Right cardiac atrium (tissue), 5 donors: ENCODE data around the gene COCH. TPM values are rescaled to one million over a fixed set of nuclear protein-coding genes. Genes with fewer than 3 reads are reported as not detected.

Experiments used
- ATAC-seq, 2 donors: fragments of 200-7000 bp; cut with Tn5 transposase; one replicate each; pipeline versions ENCODE4 v1.8.0 to v1.9.1; 2020; ENCODE audit warnings: moderate library complexity in 2 of 2, mild to moderate bottlenecking in 1 of 2
- DNase-seq, 3 donors: peaks; one replicate each; pipeline ENCODE4 v3.0.0-alpha.2; 2020
- H3K27ac ChIP-seq: one replicate; pipeline ENCODE4 v1.5.1; 2013; ENCODE audit warnings: mild to moderate bottlenecking, low read length, control low read depth, moderate library complexity
- H3K27me3 ChIP-seq: one replicate; pipeline ENCODE4 v1.6.1; 2013; ENCODE audit not compliant: control insufficient read depth, insufficient read depth
- H3K4me1 ChIP-seq: one replicate; pipeline ENCODE4 v1.6.1; 2013; ENCODE audit warnings: low read length; ENCODE audit not compliant: control insufficient read depth, insufficient read depth
- H3K4me3 ChIP-seq: one replicate; pipeline ENCODE4 v1.5.1; 2013; ENCODE audit warnings: low read length, control low read depth
- H3K9me3 ChIP-seq: one replicate; pipeline ENCODE4 v1.6.1; 2013; ENCODE audit warnings: low read length; ENCODE audit not compliant: control insufficient read depth
- WGBS: extraction: QIAGEN DNeasy Blood & Tissue Kit; methylation state at CpG from one replicate; pipeline ENCODE4 v1.1.7; 2013; 5-methylcytosine and 5-hydroxymethylcytosine counted together
- intact Hi-C, 4 donors: fragments of 100-400 bp; cut with DNase I; formaldehyde crosslinking; loops; one replicate each; pipeline versions ENCODE4 v1.11.0 to v1.14.0; 2022 to 2023
- polyA plus RNA-seq: library from polyadenylated mRNA; stranded (reverse); fragments of 200-250 nt; gene quantifications from one replicate; pipeline ENCODE4 v1.2.3, GENCODE V29; 2013
- total RNA-seq, 4 donors: library from RNA; stranded (reverse); fragmentation: NEBNext Ultra II Directional; extraction: Animal tissue kit (Norgen Biotek cat#: 25700); gene quantifications; one replicate each; pipeline ENCODE4 v1.2.1, GENCODE V29; 2021
- donor health status: healthy with polysubstance abuse.
- donor health status: DM: no; HTN: yes; CAD: no.
- donor health status: DM: no; HTN: no; CAD: no.
- donor health status: DM: no; HTN: yes; CAD: no; lungs with severe emphysema.
- donor health status: DM: yes; HTN: yes; CAD: no.

COCH gene
- total and polyA plus RNA-seq, 5 donors: 0.38 to 1.8 (median 0.66) TPM

- intact Hi-C loops: no loop called here
- 77% methylated on average over 4 of the region's 4 CpGs for WGBS
- ATAC-seq: no peak
- no peak overlapping the region for H3K27ac ChIP-seq
- H3K9me3 ChIP-seq: no peaks in the 10 kb centered on the region
- no peaks in the 10 kb centered on the region for H3K27me3 ChIP-seq
- H3K4me3 ChIP-seq: no peak overlapping the region
- DNase-seq: no peak
- H3K4me1 ChIP-seq: no peaks in the 10 kb centered on the region
Observed at GRCh38 chr14:30876692-30877091, 2.3 kb downstream of the COCH start.

DNA sequence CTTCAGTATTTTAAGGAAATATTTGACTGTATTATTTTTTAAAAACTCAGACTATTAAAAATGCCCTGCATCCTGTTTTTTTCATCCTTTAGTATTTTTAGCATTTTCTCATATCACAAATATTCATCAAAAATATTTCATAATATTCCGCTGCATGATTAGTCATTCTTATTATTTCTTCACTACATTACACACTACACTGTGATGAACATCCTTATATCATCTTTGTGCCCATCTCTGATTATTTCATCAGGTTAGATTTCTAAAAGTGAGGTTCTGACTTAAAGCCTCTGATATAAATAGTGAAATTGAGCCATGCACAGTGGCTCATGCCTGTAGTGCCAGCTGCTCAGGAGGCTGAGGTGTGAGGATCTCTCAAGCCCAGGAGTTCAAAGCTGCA, 8.1 kb downstream of the COCH start:
- WGBS: 88% methylated on average over 1 of the region's 1 CpG
- intact Hi-C loops: no loop called here
- Histone ChIP-seq H3K4me3 (no peak overlapping the region), H3K27me3 (no peaks in the 10 kb centered on the region), H3K4me1 (no peaks in the 10 kb centered on the region), H3K9me3 (no peaks in the 10 kb centered on the region), H3K27ac (no peak overlapping the region)
- no peak for ATAC-seq
- no peak for DNase-seq

DNA sequence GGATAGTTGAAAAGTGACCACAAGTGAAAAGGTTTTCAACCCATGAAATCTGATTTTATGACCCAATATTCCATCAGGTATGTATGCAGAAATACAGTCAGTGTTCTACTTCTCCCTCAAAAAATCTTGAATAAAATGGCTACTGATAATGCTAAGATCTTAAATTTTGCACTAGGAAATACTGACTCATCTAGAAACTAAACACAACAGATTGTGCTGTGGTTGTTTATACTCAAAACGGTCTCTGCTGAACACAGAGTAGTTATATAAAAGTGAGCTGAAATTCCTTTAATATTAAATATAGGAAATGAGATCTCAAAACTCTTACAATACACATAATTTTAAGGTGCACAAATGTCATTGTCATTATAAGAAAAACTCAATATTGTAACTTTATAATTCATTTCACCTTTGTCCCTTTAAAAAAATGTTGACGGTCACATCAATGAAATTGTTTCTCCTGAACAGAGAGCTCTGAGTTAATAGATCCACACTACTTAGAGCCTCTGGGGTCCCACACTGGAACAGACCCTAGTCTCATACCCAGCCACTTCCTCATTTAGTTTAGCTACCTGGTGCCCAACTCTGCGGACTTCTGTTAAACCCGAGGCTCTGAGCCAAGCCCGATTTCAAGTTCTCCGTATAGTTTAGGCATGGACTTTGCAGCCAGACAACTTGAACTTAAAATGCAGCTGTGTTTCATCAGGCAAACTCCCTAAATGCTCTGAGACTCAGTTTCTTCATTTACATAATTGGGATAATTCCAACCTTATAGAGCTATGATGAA, 9.3 kb downstream of the COCH start:
- DNase-seq (no peak), ATAC-seq (no peak)
- no peaks in the 10 kb centered on the region for H3K9me3 ChIP-seq
- 73% methylated on average over 6 of the region's 6 CpGs for WGBS
- H3K4me3 ChIP-seq: no peak overlapping the region
- H3K4me1 ChIP-seq: no peaks in the 10 kb centered on the region
- H3K27ac ChIP-seq: no peak overlapping the region
- intact Hi-C loops: no loop called here
- H3K27me3 ChIP-seq: no peaks in the 10 kb centered on the region

- ATAC-seq (no peak), DNase-seq (no peak)
- Histone ChIP-seq H3K27me3 (no peaks in the 10 kb centered on the region), H3K27ac (no peak overlapping the region), H3K9me3 (no peaks in the 10 kb centered on the region), H3K4me1 (no peaks in the 10 kb centered on the region), H3K4me3 (no peak overlapping the region)
- WGBS: 73% methylated on average over 3 of the region's 3 CpGs
- intact Hi-C loops: no loop called here
Observed at GRCh38 chr14:30884901-30885300, 10.5 kb downstream of the COCH start.

DNA sequence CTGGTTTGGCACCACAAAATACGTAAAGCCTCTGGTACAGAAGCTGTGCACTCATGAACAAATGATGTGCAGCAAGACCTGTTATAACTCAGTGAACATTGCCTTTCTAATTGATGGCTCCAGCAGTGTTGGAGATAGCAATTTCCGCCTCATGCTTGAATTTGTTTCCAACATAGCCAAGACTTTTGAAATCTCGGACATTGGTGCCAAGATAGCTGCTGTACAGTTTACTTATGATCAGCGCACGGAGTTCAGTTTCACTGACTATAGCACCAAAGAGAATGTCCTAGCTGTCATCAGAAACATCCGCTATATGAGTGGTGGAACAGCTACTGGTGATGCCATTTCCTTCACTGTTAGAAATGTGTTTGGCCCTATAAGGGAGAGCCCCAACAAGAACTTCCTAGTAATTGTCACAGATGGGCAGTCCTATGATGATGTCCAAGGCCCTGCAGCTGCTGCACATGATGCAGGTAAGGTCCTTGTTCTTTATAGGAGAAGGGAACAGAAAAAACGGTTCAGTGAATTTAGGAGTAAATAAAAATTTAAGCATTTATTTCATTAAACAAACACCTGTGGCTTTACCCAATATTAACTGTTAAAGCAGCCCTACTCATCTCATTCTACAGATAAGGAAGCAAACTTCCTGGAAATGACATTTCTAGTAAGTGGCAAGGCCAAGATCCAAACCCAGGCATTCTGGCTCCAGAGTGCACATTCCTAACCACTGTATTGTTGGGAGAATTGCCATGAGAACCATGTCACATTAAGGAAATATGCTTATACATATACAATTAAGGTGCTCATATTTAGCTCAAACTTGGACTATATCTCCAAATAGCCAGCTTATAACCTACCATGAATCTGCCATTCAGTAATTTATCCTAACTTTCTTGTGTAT, 11.7 kb downstream of the COCH start:
- H3K4me3 ChIP-seq: no peak overlapping the region
- no peak for ATAC-seq
- no peaks in the 10 kb centered on the region for H3K4me1 ChIP-seq
- intact Hi-C loops: no loop called here
- no peak for DNase-seq
- H3K9me3 ChIP-seq: no peaks in the 10 kb centered on the region
- H3K27ac ChIP-seq: no peak overlapping the region
- WGBS: 76% methylated on average over 7 of the region's 7 CpGs
- no peaks in the 10 kb centered on the region for H3K27me3 ChIP-seq

- H3K27ac ChIP-seq: no peak overlapping the region
- no peak overlapping the region for H3K4me3 ChIP-seq
- DNase-seq (no peak), ATAC-seq (no peak)
- H3K4me1 ChIP-seq: no peaks in the 10 kb centered on the region
- intact Hi-C loops: no loop called here
- no peaks in the 10 kb centered on the region for H3K27me3 ChIP-seq
- WGBS: 97% methylated on average over 5 of the region's 5 CpGs
- no peaks in the 10 kb centered on the region for H3K9me3 ChIP-seq
Observed at GRCh38 chr14:30888480-30889243, 14.3 kb downstream of the COCH start.

- DNase-seq (no peak), ATAC-seq (no peak)
- H3K4me1 ChIP-seq: no peaks in the 10 kb centered on the region
- H3K27ac ChIP-seq: no peak overlapping the region
- no peak overlapping the region for H3K4me3 ChIP-seq
- WGBS: 71% methylated on average over 4 of the region's 4 CpGs
- H3K27me3 ChIP-seq: no peaks in the 10 kb centered on the region
- intact Hi-C loops: no loop called here
- H3K9me3 ChIP-seq: no peaks in the 10 kb centered on the region
Observed at GRCh38 chr14:30889244-30889594, 14.9 kb downstream of the COCH start.

GRCh38 chr14:30893819-30894218, 19.5 kb downstream of the COCH start:
- ATAC-seq (no peak), DNase-seq (no peak)
- intact Hi-C loops: no loop called here
- Histone ChIP-seq H3K9me3 (no peaks in the 10 kb centered on the region), H3K4me3 (no peak overlapping the region), H3K4me1 (no peaks in the 10 kb centered on the region), H3K27me3 (no peaks in the 10 kb centered on the region), H3K27ac (no peak overlapping the region)
- 97% methylated on average over 2 of the region's 2 CpGs for WGBS

- no peaks in the 10 kb centered on the region for H3K4me1 ChIP-seq
- H3K27me3 ChIP-seq: no peaks in the 10 kb centered on the region
- H3K9me3 ChIP-seq: no peaks in the 10 kb centered on the region
- H3K4me3 ChIP-seq: no peak overlapping the region
- DNase-seq (no peak), ATAC-seq (no peak)
- intact Hi-C loops: no loop called here
- no peak overlapping the region for H3K27ac ChIP-seq
- WGBS: 89% methylated on average over 4 of the region's 4 CpGs
Observed at GRCh38 chr14:30894923-30895515, 20.7 kb downstream of the COCH start.

- no peak for DNase-seq
- Histone ChIP-seq H3K27me3 (no peaks in the 10 kb centered on the region), H3K4me3 (no peak overlapping the region), H3K27ac (no peak overlapping the region), H3K4me1 (no peaks in the 10 kb centered on the region), H3K9me3 (no peaks in the 10 kb centered on the region)
- intact Hi-C loops: no loop called here
- no peak for ATAC-seq
Observed at GRCh38 chr14:30896435-30896834, 22.1 kb downstream of the COCH start.
